Measurements from ENCODE around the gene INSL3.
"Not testable (repeated sequence)": the region's sequence is repeated elsewhere in the genome, so short reads cannot be mapped to it uniquely, and the experiment has no call there.

DNA sequence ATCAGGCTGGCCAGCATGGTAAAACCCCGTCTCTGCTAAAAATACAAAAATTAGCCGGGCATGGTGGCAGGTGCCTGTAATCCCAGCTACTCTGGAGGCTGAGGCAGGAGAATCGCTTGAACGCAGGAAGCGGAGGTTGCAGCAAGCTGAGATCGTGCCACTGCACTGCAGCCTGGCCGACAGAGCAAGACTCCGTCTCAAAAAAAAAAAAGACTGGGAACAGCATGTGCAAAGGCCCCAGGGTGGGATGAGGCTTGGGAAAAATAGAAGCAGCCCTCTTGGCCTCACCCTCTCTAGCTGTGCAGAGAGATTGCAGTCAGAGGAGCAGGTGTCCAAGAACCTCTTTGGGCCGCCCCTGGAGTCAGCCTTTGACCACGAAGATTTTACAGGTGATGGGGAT, 43.5 kb downstream of the INSL3 start:
- TF ChIP-seq, protein P1, sequence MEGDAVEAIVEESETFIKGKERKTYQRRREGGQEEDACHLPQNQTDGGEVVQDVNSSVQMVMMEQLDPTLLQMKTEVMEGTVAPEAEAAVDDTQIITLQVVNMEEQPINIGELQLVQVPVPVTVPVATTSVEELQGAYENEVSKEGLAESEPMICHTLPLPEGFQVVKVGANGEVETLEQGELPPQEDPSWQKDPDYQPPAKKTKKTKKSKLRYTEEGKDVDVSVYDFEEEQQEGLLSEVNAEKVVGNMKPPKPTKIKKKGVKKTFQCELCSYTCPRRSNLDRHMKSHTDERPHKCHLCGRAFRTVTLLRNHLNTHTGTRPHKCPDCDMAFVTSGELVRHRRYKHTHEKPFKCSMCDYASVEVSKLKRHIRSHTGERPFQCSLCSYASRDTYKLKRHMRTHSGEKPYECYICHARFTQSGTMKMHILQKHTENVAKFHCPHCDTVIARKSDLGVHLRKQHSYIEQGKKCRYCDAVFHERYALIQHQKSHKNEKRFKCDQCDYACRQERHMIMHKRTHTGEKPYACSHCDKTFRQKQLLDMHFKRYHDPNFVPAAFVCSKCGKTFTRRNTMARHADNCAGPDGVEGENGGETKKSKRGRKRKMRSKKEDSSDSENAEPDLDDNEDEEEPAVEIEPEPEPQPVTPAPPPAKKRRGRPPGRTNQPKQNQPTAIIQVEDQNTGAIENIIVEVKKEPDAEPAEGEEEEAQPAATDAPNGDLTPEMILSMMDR (IDR thresholded peaks at IDR 0.05 in 4 of 5, conservative IDR thresholded peaks at IDR 0.05 in 1 of 5), result not testable (repeated sequence)
- TF ChIP-seq POLR2A (IDR thresholded peaks at IDR 0.05), result not testable (repeated sequence)
